DOHH2 (cell line): ENCODE measurements around the gene TRIM43B.
"Not testable (repeated sequence)": the region's sequence is repeated elsewhere in the genome, so short reads cannot be mapped to it uniquely, and the experiment has no call there.

Experiments
- H3F3A ChIP-seq: fragments of 200-600 bp; sonication (generic), shearing (Covaris generic); 2 replicates; pipeline ENCODE4 v1.6.0; 2016; ENCODE audit warnings: antibody characterized with exemption, mild to moderate bottlenecking; ENCODE audit not compliant: control insufficient read depth, insufficient read depth
- H3K27ac ChIP-seq: fragments of 200-600 bp; sonication (generic); 2 replicates; pipeline ENCODE4 v1.5.1; 2014; ENCODE audit warnings: low read depth, mild to moderate bottlenecking, low read length, moderate library complexity
- H3K27me3 ChIP-seq: fragments of 200-600 bp; sonication (generic); 2 replicates; pipeline ENCODE4 v1.6.1; 2014; ENCODE audit warnings: mild to moderate bottlenecking, low read length, mixed read lengths; ENCODE audit not compliant: control insufficient read depth
- H3K36me3 ChIP-seq: fragments of 200-600 bp; sonication (generic); 2 replicates; pipeline ENCODE4 v1.6.1; 2014; ENCODE audit warnings: mild to moderate bottlenecking, low read length, moderate library complexity, mixed read lengths; ENCODE audit not compliant: control insufficient read depth
- H3K4me1 ChIP-seq: fragments of 200-600 bp; sonication (generic); 2 replicates; pipeline ENCODE4 v1.6.1; 2014; ENCODE audit warnings: mild to moderate bottlenecking, low read length, mixed read lengths; ENCODE audit not compliant: control insufficient read depth
- H3K4me2 ChIP-seq: fragments of 200-600 bp; sonication (generic); 2 replicates; pipeline ENCODE4 v1.6.0; 2014; ENCODE audit warnings: mild to moderate bottlenecking, low read length, moderate library complexity
- H3K4me3 ChIP-seq: fragments of 200-600 bp; sonication (generic); 2 replicates; pipeline ENCODE4 v1.5.1; 2014; ENCODE audit warnings: mild to moderate bottlenecking, low read length, mixed read lengths
- H3K79me2 ChIP-seq: fragments of 200-600 bp; sonication (generic); 2 replicates; pipeline ENCODE4 v1.6.1; 2014; ENCODE audit warnings: mild to moderate bottlenecking, low read length, mixed read lengths; ENCODE audit not compliant: control insufficient read depth
- H3K9me2 ChIP-seq: fragments of 200-600 bp; sonication (generic); replicated peaks from 2 replicates; pipeline ENCODE4 v1.6.1; 2014; ENCODE audit warnings: mild to moderate bottlenecking, low read length, mixed read lengths; ENCODE audit not compliant: control insufficient read depth
- H3K9me3 ChIP-seq: fragments of 200-600 bp; sonication (generic); 2 replicates; pipeline ENCODE4 v1.6.1; 2014; ENCODE audit warnings: antibody characterized with exemption, low read length, mixed read lengths; ENCODE audit not compliant: control insufficient read depth, insufficient read depth
- H4K20me1 ChIP-seq: fragments of 200-600 bp; sonication (generic); 2 replicates; pipeline ENCODE4 v1.6.0; 2014; ENCODE audit warnings: low read depth, mild to moderate bottlenecking, antibody characterized with exemption, low read length, moderate library complexity; ENCODE audit not compliant: control insufficient read depth, insufficient read depth
- CTCF ChIP-seq: fragments of 200-600 bp; sonication (generic); IDR thresholded peaks from one replicate; pipeline ENCODE4 v1.5.1; 2014; ENCODE audit warnings: antibody characterized with exemption, mild to moderate bottlenecking, low read depth, low read length; ENCODE audit not compliant: poor library complexity, severe bottlenecking
- EZH2phosphoT487 ChIP-seq: fragments of 200-600 bp; sonication (generic); IDR thresholded peaks from 2 replicates; pipeline ENCODE4 v1.6.1; 2017; ENCODE audit warnings: borderline replicate concordance, mild to moderate bottlenecking, antibody characterized with exemption, low read length, moderate library complexity, mixed read lengths

TRIM43B gene

GRCh38 chr2:95525294-95526035 lies 40.9 kb upstream of the TRIM43B start:
- no peak overlapping the region for H3K4me3 ChIP-seq
- no peak overlapping the region for H3K4me2 ChIP-seq
- no peaks in the 10 kb centered on the region for H3F3A ChIP-seq
- H3K9me2 ChIP-seq = no peaks in the 10 kb centered on the region
- H3K27me3 ChIP-seq = 0 out of 2 replicates have a peak, but pooled peaks cover 3% of the 10 kb centered on the region
- H4K20me1 ChIP-seq = no peaks in the 10 kb centered on the region
- H3K79me2 ChIP-seq = no peaks in the 10 kb centered on the region
- TF ChIP-seq EZH2phosphoT487 (no peak), CTCF (no peak)
- H3K4me1 ChIP-seq = no peaks in the 10 kb centered on the region
- H3K27ac ChIP-seq = no peak overlapping the region
- no peaks in the 10 kb centered on the region for H3K36me3 ChIP-seq
- H3K9me3 ChIP-seq = no peaks in the 10 kb centered on the region

- Histone ChIP-seq H3K4me1 (no peaks in the 10 kb centered on the region), H3K27me3 (peaks cover 6% of the 10 kb centered on the region; the same call in 1 of the 2 replicates), H3F3A (no peaks in the 10 kb centered on the region), H3K36me3 (no peaks in the 10 kb centered on the region), H4K20me1 (no peaks in the 10 kb centered on the region), H3K9me2 (no peaks in the 10 kb centered on the region), H3K9me3 (no peaks in the 10 kb centered on the region), H3K4me2 (no peak overlapping the region), H3K27ac (no peak overlapping the region), H3K4me3 (no peak overlapping the region), H3K79me2 (no peaks in the 10 kb centered on the region)
- no peak for TF ChIP-seq CTCF
- no peak for TF ChIP-seq EZH2phosphoT487
Observed at GRCh38 chr2:95524195-95524594, 39.6 kb upstream of the TRIM43B start.

GRCh38 chr2:95514718-95515117 lies 30.2 kb upstream of the TRIM43B start:
- TF ChIP-seq CTCF = no peak
- TF ChIP-seq EZH2phosphoT487 = no peak
- H3K27ac ChIP-seq = no peak overlapping the region
- H3K79me2 ChIP-seq = no peaks in the 10 kb centered on the region
- H3K27me3 ChIP-seq = peaks cover 2% of the 10 kb centered on the region; the same call in 1 of the 2 replicates
- no peaks in the 10 kb centered on the region for H3K36me3 ChIP-seq
- H3K4me1 ChIP-seq = no peaks in the 10 kb centered on the region
- no peak overlapping the region for H3K4me2 ChIP-seq
- no peaks in the 10 kb centered on the region for H3F3A ChIP-seq
- no peaks in the 10 kb centered on the region for H4K20me1 ChIP-seq
- no peaks in the 10 kb centered on the region for H3K9me3 ChIP-seq
- H3K4me3 ChIP-seq = no peak overlapping the region
- no peaks in the 10 kb centered on the region for H3K9me2 ChIP-seq

GRCh38 chr2:95514226-95514625 lies 29.7 kb upstream of the TRIM43B start:
- not testable (repeated sequence) for H4K20me1 ChIP-seq

More at GRCh38 chr2:95514226-95514625, 29.7 kb upstream of the TRIM43B start:
- not testable (repeated sequence) for H3K27ac ChIP-seq, H3K4me3 ChIP-seq, H3K79me2 ChIP-seq, H3K36me3 ChIP-seq, H3K27me3 ChIP-seq, H3K4me1 ChIP-seq, H3K9me3 ChIP-seq, H3K9me2 ChIP-seq, H3K4me2 ChIP-seq, H3F3A ChIP-seq
